T-cell (primary cell): ENCODE measurements around the gene ING5. TPM values are rescaled to one million over a fixed set of nuclear protein-coding genes. Genes with fewer than 3 reads are reported as not detected.

Source experiments
- ATAC-seq, 4 experiments: fragments of 200-7000 bp in 3 of 4; fragments of 150-1000 bp in 1 of 4; cut with Tn5 transposase; replicated peaks in 1 of 4; 1 replicate in 3 of 4; 2 replicates in 1 of 4; pipeline ENCODE4 v1.10.0; 2021; ENCODE audit warnings: moderate library complexity in 3 of 4, mild to moderate bottlenecking in 2 of 4, moderate number of reproducible peaks in 1 of 4
- CTCF ChIA-PET, 2 donors: fragments of 300-600 bp; sonication (Branson Sonifier 250); formaldehyde crosslinking; loops; one replicate each; lab custom pipeline; 2022; ENCODE audit warnings: antibody characterized with exemption in 2 of 2; lab: Charles Lee
- POLR2A ChIA-PET, 2 donors: fragments of 300-600 bp; sonication (Branson Sonifier 250); formaldehyde crosslinking; loops; one replicate each; lab custom pipeline; 2022; ENCODE audit warnings: antibody characterized with exemption in 2 of 2; lab: Charles Lee
- DNase-seq, 35 experiments: peaks; one replicate each; pipeline versions ENCODE4 v3.0.0 to v3.0.0-alpha.2; 2013 to 2023
- H3K27ac ChIP-seq: one replicate; pipeline ENCODE4 v1.5.1; 2013; ENCODE audit warnings: low read length
- H3K27me3 ChIP-seq, 2 experiments: replicated peaks in 1 of 2; 1 replicate in 1 of 2; 2 replicates in 1 of 2; pipeline versions ENCODE4 v1.6.1 to v1.7.0; 2013; ENCODE audit warnings: low read length in 1 of 2, mixed read lengths in 1 of 2; ENCODE audit not compliant: control insufficient read depth in 2 of 2, insufficient read depth in 2 of 2; ENCODE audit errors: extremely low read depth in 1 of 2
- H3K36me3 ChIP-seq, 2 donors: 1 replicate in 1 of 2; 2 replicates in 1 of 2; pipeline versions ENCODE4 v1.6.1 to v1.7.0; 2013; ENCODE audit warnings: low read length in 1 of 2; ENCODE audit not compliant: control insufficient read depth in 2 of 2, insufficient read depth in 1 of 2; ENCODE audit errors: extremely low read depth in 1 of 2
- H3K4me1 ChIP-seq, 2 experiments: 1 replicate in 1 of 2; 2 replicates in 1 of 2; pipeline versions ENCODE4 v1.6.1 to v1.7.0; 2013; ENCODE audit warnings: low read length in 2 of 2, mixed read lengths in 1 of 2; ENCODE audit not compliant: insufficient read depth in 2 of 2, control insufficient read depth in 1 of 2; ENCODE audit errors: extremely low read depth in 1 of 2
- H3K4me3 ChIP-seq, 2 donors: 1 replicate in 1 of 2; 2 replicates in 1 of 2; pipeline versions ENCODE4 v1.5.1 to v1.7.0; 2013; ENCODE audit warnings: mild to moderate bottlenecking in 2 of 2, low read length in 1 of 2, moderate library complexity in 1 of 2; ENCODE audit not compliant: control insufficient read depth in 1 of 2; ENCODE audit errors: extremely low read depth in 1 of 2
- H3K9me3 ChIP-seq: 2 replicates; pipeline ENCODE4 v1.7.0; 2013
- H3K27ac Mint-ChIP-seq, 2 donors: one replicate each; pipeline ENCODE4 v1.8.0; 2020 to 2021; ENCODE audit warnings: mild to moderate bottlenecking in 2 of 2, mixed read lengths in 2 of 2
- H3K27me3 Mint-ChIP-seq, 2 donors: one replicate each; pipeline ENCODE4 v1.8.0; 2021 to 2022; ENCODE audit warnings: mixed read lengths in 2 of 2
- H3K36me3 Mint-ChIP-seq: one replicate; pipeline ENCODE4 v1.8.0; 2021; ENCODE audit warnings: mixed read lengths
- H3K4me1 Mint-ChIP-seq, 3 donors: one replicate each; pipeline ENCODE4 v1.8.0; 2020 to 2022; ENCODE audit warnings: mixed read lengths in 3 of 3, mild to moderate bottlenecking in 1 of 3
- H3K4me3 Mint-ChIP-seq, 3 donors: one replicate each; pipeline ENCODE4 v1.8.0; 2020 to 2022; ENCODE audit warnings: mild to moderate bottlenecking in 3 of 3, mixed read lengths in 3 of 3, moderate library complexity in 3 of 3
- H3K9me3 Mint-ChIP-seq, 3 donors: one replicate each; pipeline ENCODE4 v1.8.0; 2020 to 2022; ENCODE audit warnings: mixed read lengths in 3 of 3
- WGBS: methylation state at CpG from one replicate; pipeline ENCODE4 v1.1.5; 2013; ENCODE audit warnings: missing lambda C conversion rate; ENCODE audit not compliant: insufficient coverage; 5-methylcytosine and 5-hydroxymethylcytosine counted together
- total RNA-seq, 35 experiments: library from RNA in 6 of 35; stranded (reverse) in 6 of 35; fragments of 120-200 nt in 1 of 35; gene quantifications; one replicate each; pipeline versions ENCODE4 v1.2.1 to v1.2.4 and lab custom pipeline; 2013 to 2026

Gene ING5
- total RNA-seq, 5 donors from 2014 or later (not counting 1 experiment from before 2014, with no cell fraction given) = 63.0 to 98.0 (median 77.4) TPM

- ChIA-PET POLR2A (no interaction called here), CTCF (no interaction called here)
- Histone ChIP-seq H3K27me3 (no peaks in the 10 kb centered on the region), H3K4me3 (no peak overlapping the region), H3K4me1 (peaks cover 0 to 5% of the 10 kb centered on the region in 2 experiments), H3K27ac (no peak overlapping the region), H3K36me3 (peaks cover 18 to 50% of the 10 kb centered on the region in 2 donors), H3K9me3 (no peaks in the 10 kb centered on the region)
- no peak overlapping the region for H3K27ac Mint-ChIP-seq
- 93% methylated on average over 14 of the region's 23 CpGs for WGBS
- peaks cover 19% of the 10 kb centered on the region for H3K36me3 Mint-ChIP-seq
- peaks cover 3 to 5% (median 5%) of the 10 kb centered on the region in 3 donors for H3K4me1 Mint-ChIP-seq
- H3K4me3 Mint-ChIP-seq = no peak overlapping the region
- DNase-seq = no peak
- H3K27me3 Mint-ChIP-seq = no peaks in the 10 kb centered on the region
- no peak for ATAC-seq
- H3K9me3 Mint-ChIP-seq = no peaks in the 10 kb centered on the region
Measured at GRCh38 chr2:241665731-241666440, 36.0 kb upstream of the ING5 start.

GRCh38 chr2:241666627-241667400 lies 35.0 kb upstream of the ING5 start:
- Mint-ChIP-seq H3K4me1 (peaks cover 3 to 5% (median 5%) of the 10 kb centered on the region in 3 donors), H3K27me3 (no peaks in the 10 kb centered on the region), H3K4me3 (no peak overlapping the region), H3K36me3 (peaks cover 20% of the 10 kb centered on the region), H3K27ac (no peak overlapping the region), H3K9me3 (no peaks in the 10 kb centered on the region)
- 96% methylated on average over 33 of the region's 42 CpGs for WGBS
- DNase-seq = no peak
- no peaks in the 10 kb centered on the region for H3K9me3 ChIP-seq
- ATAC-seq = no peak
- no peak overlapping the region for H3K27ac ChIP-seq
- H3K4me1 ChIP-seq = peaks cover 0 to 5% of the 10 kb centered on the region in 2 experiments
- no peaks in the 10 kb centered on the region for H3K27me3 ChIP-seq
- H3K36me3 ChIP-seq = peaks cover 25 to 41% of the 10 kb centered on the region in 2 donors
- CTCF ChIA-PET = interaction anchor here (0.6 kb wide), 2 partner anchors 8 to 675 kb away, joined by 3 read pairs; no protein-coding TSS in a partner anchor
- POLR2A ChIA-PET = no interaction called here
- no peak overlapping the region for H3K4me3 ChIP-seq

GRCh38 chr2:241668354-241668753 lies 33.5 kb upstream of the ING5 start:
- H3K4me1 ChIP-seq = peaks cover 0 to 5% of the 10 kb centered on the region in 2 experiments
- Mint-ChIP-seq H3K27ac (no peak overlapping the region), H3K36me3 (peaks cover 19% of the 10 kb centered on the region), H3K4me3 (no peak overlapping the region), H3K9me3 (no peaks in the 10 kb centered on the region), H3K27me3 (no peaks in the 10 kb centered on the region), H3K4me1 (peaks cover 3 to 5% (median 5%) of the 10 kb centered on the region in 3 donors)
- ChIA-PET CTCF (no interaction called here), POLR2A (no interaction called here)
- H3K4me3 ChIP-seq = no peak overlapping the region
- H3K27me3 ChIP-seq = no peaks in the 10 kb centered on the region
- 95% methylated on average over 13 of the region's 21 CpGs for WGBS
- H3K9me3 ChIP-seq = no peaks in the 10 kb centered on the region
- ATAC-seq (no peak), DNase-seq (no peak)
- H3K36me3 ChIP-seq = peaks cover 24 to 36% of the 10 kb centered on the region in 2 donors
- H3K27ac ChIP-seq = no peak overlapping the region

- no CpG with 5 or more reads among the region's 12 CpGs for WGBS
- DNase-seq (no peak), ATAC-seq (no peak)
- no peaks in the 10 kb centered on the region for H3K27me3 ChIP-seq
- no peaks in the 10 kb centered on the region for H3K9me3 Mint-ChIP-seq
- H3K9me3 ChIP-seq = no peaks in the 10 kb centered on the region
- no peak overlapping the region for H3K27ac Mint-ChIP-seq
- H3K36me3 Mint-ChIP-seq = peaks cover 19% of the 10 kb centered on the region
- POLR2A ChIA-PET = no interaction called here
- CTCF ChIA-PET = no interaction called here
- no peak overlapping the region for H3K4me3 Mint-ChIP-seq
- peaks cover 24 to 36% of the 10 kb centered on the region in 2 donors for H3K36me3 ChIP-seq
- no peak overlapping the region for H3K4me3 ChIP-seq
- peaks cover 3 to 5% (median 5%) of the 10 kb centered on the region in 3 donors for H3K4me1 Mint-ChIP-seq
- H3K27ac ChIP-seq = no peak overlapping the region
- no peaks in the 10 kb centered on the region for H3K27me3 Mint-ChIP-seq
- peaks cover 0 to 5% of the 10 kb centered on the region in 2 experiments for H3K4me1 ChIP-seq
Measured at GRCh38 chr2:241668839-241669238, 33.0 kb upstream of the ING5 start.

- Mint-ChIP-seq H3K27me3 (no peaks in the 10 kb centered on the region), H3K4me1 (peaks cover 0 to under 1% (median 0%) of the 10 kb centered on the region in 3 donors), H3K27ac (no peak overlapping the region), H3K4me3 (no peak overlapping the region), H3K36me3 (peaks cover 19% of the 10 kb centered on the region), H3K9me3 (no peaks in the 10 kb centered on the region)
- DNase-seq = no peak
- no peaks in the 10 kb centered on the region for H3K27me3 ChIP-seq
- ATAC-seq = no peak
- H3K4me3 ChIP-seq = no peak overlapping the region
- H3K27ac ChIP-seq = no peak overlapping the region
- no peaks in the 10 kb centered on the region for H3K4me1 ChIP-seq
- 96% methylated on average over 28 of the region's 31 CpGs for WGBS
- no peaks in the 10 kb centered on the region for H3K9me3 ChIP-seq
- H3K36me3 ChIP-seq = peaks cover 24 to 36% of the 10 kb centered on the region in 2 donors
- ChIA-PET POLR2A (no interaction called here), CTCF (no interaction called here)
Measured at GRCh38 chr2:241670333-241671110, 31.3 kb upstream of the ING5 start.
